SK-N-SH treated with all-trans-retinoic acid at 6 μM for 48 hours (cell line): ENCODE data around the gene ABITRAM.
A peak's percentile ranks its signal among the peaks of the same experiment; 100 is the strongest.

Experiments
- ATAC-seq: fragments of 200-7000 bp; cut with Tn5 transposase; 3 replicates; pipeline ENCODE4 v1.9.1; 2020; ENCODE audit warnings: mild to moderate bottlenecking, moderate library complexity
- BACH2 ChIP-seq: fragments of 250-450 bp; sonication (Bioruptor Pico); IDR thresholded peaks from 2 replicates; pipeline ENCODE4 v1.9.0; 2021; ENCODE audit warnings: mild to moderate bottlenecking, borderline replicate concordance
- CSDC2 ChIP-seq: fragments of 250-450 bp; sonication (Bioruptor Pico); IDR thresholded peaks from 2 replicates; pipeline ENCODE4 v1.5.0; 2020; ENCODE audit warnings: mild to moderate bottlenecking, moderate library complexity
- ESRRG ChIP-seq: fragments of 250-450 bp; sonication (Bioruptor Pico); IDR thresholded peaks from 2 replicates; pipeline ENCODE4 v1.6.1; 2021; ENCODE audit warnings: mild to moderate bottlenecking
- GLIS3 ChIP-seq: fragments of 250-450 bp; sonication (Bioruptor Pico); IDR thresholded peaks from 2 replicates; pipeline ENCODE4 v1.5.0; 2020; ENCODE audit warnings: mild to moderate bottlenecking, moderate library complexity
- ISL1 ChIP-seq: fragments of 250-450 bp; sonication (Bioruptor Pico); IDR thresholded peaks from 2 replicates; pipeline ENCODE4 v2.1.2; 2022; ENCODE audit warnings: mild to moderate bottlenecking, moderate library complexity
- OSR1 ChIP-seq: fragments of 250-450 bp; sonication (Bioruptor Pico); IDR thresholded peaks from 2 replicates; pipeline ENCODE4 v1.8.0; 2022; ENCODE audit warnings: moderate library complexity, mild to moderate bottlenecking, inconsistent platforms
- PPARA ChIP-seq: fragments of 250-450 bp; sonication (Bioruptor Pico); IDR thresholded peaks from 2 replicates; pipeline ENCODE4 v1.5.0; 2020; ENCODE audit warnings: mild to moderate bottlenecking, borderline replicate concordance
- RARB ChIP-seq: fragments of 250-450 bp; sonication (Bioruptor Pico); IDR thresholded peaks from 2 replicates; pipeline ENCODE4 v1.8.0; 2021; ENCODE audit warnings: mild to moderate bottlenecking, moderate library complexity
- SNAI2 ChIP-seq: fragments of 250-450 bp; sonication (Bioruptor Pico); IDR thresholded peaks from 2 replicates; pipeline ENCODE4 v1.5.0; 2020; ENCODE audit warnings: mild to moderate bottlenecking, moderate library complexity
- TCF4 ChIP-seq: fragments of 250-450 bp; sonication (Bioruptor Pico); IDR thresholded peaks from 2 replicates; pipeline ENCODE4 v1.8.0; 2021; ENCODE audit warnings: mild to moderate bottlenecking, moderate library complexity, borderline replicate concordance
- TOX ChIP-seq: fragments of 250-450 bp; sonication (Bioruptor Pico); IDR thresholded peaks from 2 replicates; pipeline ENCODE4 v1.8.0; 2021; ENCODE audit warnings: mild to moderate bottlenecking, moderate library complexity, borderline replicate concordance
- ZC3H10 ChIP-seq: fragments of 250-450 bp; sonication (Bioruptor Pico); IDR thresholded peaks from 2 replicates; pipeline ENCODE4 v1.5.1; 2021; ENCODE audit warnings: mild to moderate bottlenecking, moderate library complexity
- ZFP3 ChIP-seq: fragments of 250-450 bp; sonication (Bioruptor Pico); IDR thresholded peaks from 2 replicates; pipeline ENCODE4 v1.5.0; 2020; ENCODE audit warnings: mild to moderate bottlenecking, moderate library complexity
- ZNF565 ChIP-seq: fragments of 450-650 bp; formaldehyde crosslinking; conservative IDR thresholded peaks from 2 replicates; pipeline ENCODE4 v1.5.0; 2020; ENCODE audit warnings: low read depth, mild to moderate bottlenecking, moderate library complexity
- ZNF70 ChIP-seq: fragments of 450-650 bp; formaldehyde crosslinking; IDR thresholded peaks from 2 replicates; pipeline ENCODE4 v1.5.0; 2020; ENCODE audit warnings: mild to moderate bottlenecking, moderate library complexity
- ZNF8 ChIP-seq: fragments of 450-650 bp; formaldehyde crosslinking; IDR thresholded peaks from 2 replicates; pipeline ENCODE4 v1.5.0; 2020; ENCODE audit warnings: mild to moderate bottlenecking, moderate library complexity
- TF ChIP-seq, protein P1 (sequence below): fragments of 250-450 bp; sonication (Bioruptor Pico); IDR thresholded peaks from 2 replicates; pipeline ENCODE4 v1.8.0; 2021; ENCODE audit warnings: low read depth, mild to moderate bottlenecking, moderate library complexity, borderline replicate concordance
- TF ChIP-seq, protein P2 (sequence below): fragments of 250-450 bp; sonication (Bioruptor Pico); IDR thresholded peaks from 2 replicates; pipeline ENCODE4 v1.5.1; 2021; ENCODE audit warnings: mild to moderate bottlenecking, moderate library complexity
- TF ChIP-seq, protein P3 (sequence below): fragments of 250-450 bp; sonication (Bioruptor Pico); IDR thresholded peaks from 2 replicates; pipeline ENCODE4 v1.8.0; 2020; ENCODE audit warnings: mild to moderate bottlenecking, moderate library complexity, borderline replicate concordance
- TF ChIP-seq, protein P4 (sequence below): fragments of 250-450 bp; sonication (Bioruptor Pico); IDR thresholded peaks from 2 replicates; pipeline ENCODE4 v1.5.0; 2020; ENCODE audit warnings: mild to moderate bottlenecking, moderate library complexity

ABITRAM gene

DNA sequence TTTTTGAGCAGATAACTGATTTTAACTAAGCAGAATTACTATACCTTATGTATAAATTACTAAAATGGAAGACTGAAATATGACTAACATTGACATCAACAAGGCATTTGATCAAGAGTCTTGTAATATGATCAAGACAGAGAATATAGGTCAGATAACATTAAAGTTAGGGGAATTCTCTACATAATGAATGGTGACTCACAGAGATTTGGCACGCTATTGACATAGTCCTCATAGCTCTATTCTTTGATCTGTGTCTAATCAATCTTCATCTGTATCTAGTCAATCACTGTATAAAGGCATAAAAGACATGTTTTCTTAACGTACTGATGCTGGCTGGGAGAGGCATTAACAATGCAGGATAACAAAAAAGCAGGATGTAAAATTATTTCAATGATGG, 17.4 kb downstream of the ABITRAM start:
- TF ChIP-seq ISL1 (CRISPR knock-in tag) (0 out of 2 replicates have a peak, but pooled peaks have one; percentile 15), CSDC2 (CRISPR knock-in tag) (no peak)
- ATAC-seq = no peak

DNA sequence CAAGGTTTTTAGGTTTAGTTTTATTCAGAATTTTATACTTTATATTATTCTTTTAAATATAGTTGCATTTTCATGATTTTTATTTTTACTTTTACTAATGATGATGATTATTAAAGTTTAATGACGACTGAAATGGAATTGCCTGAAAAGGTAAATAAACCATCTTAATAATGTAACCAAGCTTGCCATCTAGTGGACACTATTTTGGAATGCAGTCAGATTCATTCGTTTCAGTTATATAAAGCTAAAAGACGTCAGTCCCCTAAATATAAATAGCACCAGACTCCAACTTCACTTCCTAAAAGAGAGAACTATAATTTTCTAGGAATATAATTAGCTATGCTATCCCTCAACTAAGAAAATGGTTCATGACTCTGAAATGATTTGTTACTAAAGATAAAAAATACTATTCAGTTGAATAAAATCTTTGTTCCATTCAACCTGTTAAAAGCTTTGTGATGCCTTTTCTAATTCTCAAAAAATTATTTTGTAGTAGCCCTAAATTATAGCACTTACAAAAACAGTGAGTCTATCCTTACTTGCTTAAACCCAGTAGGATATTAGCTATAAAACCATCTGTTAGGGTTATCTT, 19.9 kb downstream of the ABITRAM start:
- peak; percentile 77 for ATAC-seq
- TF ChIP-seq TOX (CRISPR knock-in tag) (no peak), ZC3H10 (CRISPR knock-in tag) (no peak), TCF4 (CRISPR knock-in tag) (no peak), ZFP3 (no peak), ESRRG (no peak), RARB (CRISPR knock-in tag) (no peak), ZNF8 (CRISPR knock-in tag) (no peak), OSR1 (CRISPR knock-in tag) (no peak), ISL1 (CRISPR knock-in tag) (no peak), SNAI2 (CRISPR knock-in tag) (no peak), ZNF70 (CRISPR knock-in tag) (no peak), PPARA (CRISPR knock-in tag) (no peak), GLIS3 (CRISPR knock-in tag) (no peak), ZNF565 (no peak), BACH2 (no peak)
- TF ChIP-seq, protein P1, sequence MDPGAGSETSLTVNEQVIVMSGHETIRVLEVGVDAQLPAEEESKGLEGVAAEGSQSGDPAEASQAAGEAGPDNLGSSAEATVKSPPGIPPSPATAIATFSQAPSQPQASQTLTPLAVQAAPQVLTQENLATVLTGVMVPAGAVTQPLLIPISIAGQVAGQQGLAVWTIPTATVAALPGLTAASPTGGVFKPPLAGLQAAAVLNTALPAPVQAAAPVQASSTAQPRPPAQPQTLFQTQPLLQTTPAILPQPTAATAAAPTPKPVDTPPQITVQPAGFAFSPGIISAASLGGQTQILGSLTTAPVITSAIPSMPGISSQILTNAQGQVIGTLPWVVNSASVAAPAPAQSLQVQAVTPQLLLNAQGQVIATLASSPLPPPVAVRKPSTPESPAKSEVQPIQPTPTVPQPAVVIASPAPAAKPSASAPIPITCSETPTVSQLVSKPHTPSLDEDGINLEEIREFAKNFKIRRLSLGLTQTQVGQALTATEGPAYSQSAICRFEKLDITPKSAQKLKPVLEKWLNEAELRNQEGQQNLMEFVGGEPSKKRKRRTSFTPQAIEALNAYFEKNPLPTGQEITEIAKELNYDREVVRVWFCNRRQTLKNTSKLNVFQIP (CRISPR knock-in tag) = no peak
- TF ChIP-seq, protein P2, sequence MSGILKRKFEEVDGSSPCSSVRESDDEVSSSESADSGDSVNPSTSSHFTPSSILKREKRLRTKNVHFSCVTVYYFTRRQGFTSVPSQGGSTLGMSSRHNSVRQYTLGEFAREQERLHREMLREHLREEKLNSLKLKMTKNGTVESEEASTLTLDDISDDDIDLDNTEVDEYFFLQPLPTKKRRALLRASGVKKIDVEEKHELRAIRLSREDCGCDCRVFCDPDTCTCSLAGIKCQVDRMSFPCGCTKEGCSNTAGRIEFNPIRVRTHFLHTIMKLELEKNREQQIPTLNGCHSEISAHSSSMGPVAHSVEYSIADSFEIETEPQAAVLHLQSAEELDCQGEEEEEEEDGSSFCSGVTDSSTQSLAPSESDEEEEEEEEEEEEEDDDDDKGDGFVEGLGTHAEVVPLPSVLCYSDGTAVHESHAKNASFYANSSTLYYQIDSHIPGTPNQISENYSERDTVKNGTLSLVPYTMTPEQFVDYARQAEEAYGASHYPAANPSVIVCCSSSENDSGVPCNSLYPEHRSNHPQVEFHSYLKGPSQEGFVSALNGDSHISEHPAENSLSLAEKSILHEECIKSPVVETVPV = no peak
- TF ChIP-seq, protein P3, sequence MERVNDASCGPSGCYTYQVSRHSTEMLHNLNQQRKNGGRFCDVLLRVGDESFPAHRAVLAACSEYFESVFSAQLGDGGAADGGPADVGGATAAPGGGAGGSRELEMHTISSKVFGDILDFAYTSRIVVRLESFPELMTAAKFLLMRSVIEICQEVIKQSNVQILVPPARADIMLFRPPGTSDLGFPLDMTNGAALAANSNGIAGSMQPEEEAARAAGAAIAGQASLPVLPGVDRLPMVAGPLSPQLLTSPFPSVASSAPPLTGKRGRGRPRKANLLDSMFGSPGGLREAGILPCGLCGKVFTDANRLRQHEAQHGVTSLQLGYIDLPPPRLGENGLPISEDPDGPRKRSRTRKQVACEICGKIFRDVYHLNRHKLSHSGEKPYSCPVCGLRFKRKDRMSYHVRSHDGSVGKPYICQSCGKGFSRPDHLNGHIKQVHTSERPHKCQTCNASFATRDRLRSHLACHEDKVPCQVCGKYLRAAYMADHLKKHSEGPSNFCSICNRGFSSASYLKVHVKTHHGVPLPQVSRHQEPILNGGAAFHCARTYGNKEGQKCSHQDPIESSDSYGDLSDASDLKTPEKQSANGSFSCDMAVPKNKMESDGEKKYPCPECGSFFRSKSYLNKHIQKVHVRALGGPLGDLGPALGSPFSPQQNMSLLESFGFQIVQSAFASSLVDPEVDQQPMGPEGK (CRISPR knock-in tag) = no peak
- TF ChIP-seq, all 23 proteins: peak for 0

DNA sequence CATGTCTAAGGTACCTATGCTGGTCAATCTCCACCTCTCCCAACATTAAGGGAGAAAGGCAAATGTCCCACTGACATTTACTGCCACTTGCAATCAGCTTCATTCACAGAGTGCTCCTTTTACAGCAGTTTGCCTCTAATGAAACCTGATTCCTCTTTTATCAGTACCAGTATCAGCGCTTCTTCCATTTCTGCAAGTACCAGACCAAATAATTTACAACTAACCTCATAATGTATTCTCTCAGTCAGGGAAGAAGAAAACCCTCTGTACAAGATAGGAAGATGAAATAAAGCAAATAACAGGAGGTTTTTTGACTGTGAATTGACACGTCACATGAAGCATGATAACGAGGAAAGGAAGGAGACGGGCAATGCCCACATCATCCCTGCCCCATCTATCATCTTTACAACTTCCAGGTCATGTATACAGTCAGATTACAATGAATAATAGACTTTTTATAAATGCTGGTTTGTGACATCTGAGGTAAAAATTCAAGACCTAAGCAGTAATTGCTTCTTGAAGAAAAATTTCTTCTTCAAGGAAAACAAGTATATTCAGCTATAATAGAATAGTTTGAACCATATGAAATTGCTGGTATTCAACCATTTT, 21.9 kb downstream of the ABITRAM start:
- ATAC-seq = peak; percentile 33; the same call in 1 of the 3 replicates
- TF ChIP-seq, protein P4, sequence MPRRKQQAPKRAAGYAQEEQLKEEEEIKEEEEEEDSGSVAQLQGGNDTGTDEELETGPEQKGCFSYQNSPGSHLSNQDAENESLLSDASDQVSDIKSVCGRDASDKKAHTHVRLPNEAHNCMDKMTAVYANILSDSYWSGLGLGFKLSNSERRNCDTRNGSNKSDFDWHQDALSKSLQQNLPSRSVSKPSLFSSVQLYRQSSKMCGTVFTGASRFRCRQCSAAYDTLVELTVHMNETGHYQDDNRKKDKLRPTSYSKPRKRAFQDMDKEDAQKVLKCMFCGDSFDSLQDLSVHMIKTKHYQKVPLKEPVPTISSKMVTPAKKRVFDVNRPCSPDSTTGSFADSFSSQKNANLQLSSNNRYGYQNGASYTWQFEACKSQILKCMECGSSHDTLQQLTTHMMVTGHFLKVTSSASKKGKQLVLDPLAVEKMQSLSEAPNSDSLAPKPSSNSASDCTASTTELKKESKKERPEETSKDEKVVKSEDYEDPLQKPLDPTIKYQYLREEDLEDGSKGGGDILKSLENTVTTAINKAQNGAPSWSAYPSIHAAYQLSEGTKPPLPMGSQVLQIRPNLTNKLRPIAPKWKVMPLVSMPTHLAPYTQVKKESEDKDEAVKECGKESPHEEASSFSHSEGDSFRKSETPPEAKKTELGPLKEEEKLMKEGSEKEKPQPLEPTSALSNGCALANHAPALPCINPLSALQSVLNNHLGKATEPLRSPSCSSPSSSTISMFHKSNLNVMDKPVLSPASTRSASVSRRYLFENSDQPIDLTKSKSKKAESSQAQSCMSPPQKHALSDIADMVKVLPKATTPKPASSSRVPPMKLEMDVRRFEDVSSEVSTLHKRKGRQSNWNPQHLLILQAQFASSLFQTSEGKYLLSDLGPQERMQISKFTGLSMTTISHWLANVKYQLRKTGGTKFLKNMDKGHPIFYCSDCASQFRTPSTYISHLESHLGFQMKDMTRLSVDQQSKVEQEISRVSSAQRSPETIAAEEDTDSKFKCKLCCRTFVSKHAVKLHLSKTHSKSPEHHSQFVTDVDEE (CRISPR knock-in tag) = 0 out of 2 replicates have a peak, but pooled peaks have one; percentile 64
- TF ChIP-seq ISL1 (CRISPR knock-in tag) (0 out of 2 replicates have a peak, but pooled peaks have one; percentile 35), TCF4 (CRISPR knock-in tag) (no peak), SNAI2 (CRISPR knock-in tag) (no peak)

DNA sequence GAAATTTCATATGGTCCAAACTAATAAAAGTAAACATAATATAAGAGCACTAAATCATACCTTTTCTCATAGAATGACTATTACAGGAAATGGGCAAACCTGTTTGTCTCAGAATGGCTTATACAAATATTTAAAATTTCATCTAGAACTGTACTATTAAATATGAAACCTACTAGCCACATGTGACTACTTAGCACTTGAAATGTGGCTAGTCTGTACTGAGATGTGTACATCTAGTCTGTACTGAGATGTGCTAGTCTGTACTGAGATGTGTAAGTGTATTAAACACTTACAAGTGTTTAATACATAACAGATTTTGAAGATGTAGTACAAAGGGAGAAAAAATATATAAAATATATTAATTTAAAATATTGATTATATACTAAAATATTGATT, 22.4 kb downstream of the ABITRAM start:
- no peak for ATAC-seq
- TF ChIP-seq ZFP3 (no peak), ESRRG (no peak), ZNF70 (CRISPR knock-in tag) (no peak), PPARA (CRISPR knock-in tag) (no peak)
- TF ChIP-seq, protein P4 (CRISPR knock-in tag) = no peak
- TF ChIP-seq, protein P3 (CRISPR knock-in tag) = no peak
- TF ChIP-seq, protein P1 (CRISPR knock-in tag) = no peak
